ENCODE measurements around the gene SGSM2. TPM values are rescaled to one million over a fixed set of nuclear protein-coding genes. Genes with fewer than 3 reads are reported as not detected.
A peak's percentile ranks its signal among the peaks of the same experiment; 100 is the strongest.
"Not testable (repeated sequence)": the region's sequence is repeated elsewhere in the genome, so short reads cannot be mapped to it uniquely, and the experiment has no call there.

Gene SGSM2
- total RNA-seq, 2 experiments from 2014 or later = 46.4 to 57.0 TPM

DNA sequence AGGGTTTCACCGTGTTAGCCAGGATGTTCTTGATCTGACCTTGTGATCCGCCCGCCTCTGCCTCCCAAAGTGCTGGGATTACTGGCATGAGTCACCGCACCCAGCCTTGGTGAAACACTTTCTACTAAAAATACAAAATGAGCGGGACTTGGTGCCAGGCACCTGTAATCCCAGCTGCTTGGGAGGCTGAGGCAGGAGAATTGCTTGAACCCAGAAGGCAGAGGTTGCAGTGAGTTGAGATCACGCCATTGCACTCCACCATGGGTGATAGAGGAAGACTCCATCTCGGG, 20.4 kb upstream of the SGSM2 start:
- not testable (repeated sequence) for H3K9me3 Mint-ChIP-seq (ENCODE audit: low read depth); DNase-seq; H3K27me3 Mint-ChIP-seq; H3K4me1 Mint-ChIP-seq; H3K4me3 Mint-ChIP-seq; H3K27ac Mint-ChIP-seq; ATAC-seq
- CTCF ChIA-PET = interaction anchor here (0.6 to 0.9 kb wide), 3 partner anchors 10 to 1544 kb away, joined by 3 to 4 read pairs (median 4); no protein-coding TSS in a partner anchor
- H3K36me3 Mint-ChIP-seq = peaks cover 11% of the 10 kb centered on the region

DNA sequence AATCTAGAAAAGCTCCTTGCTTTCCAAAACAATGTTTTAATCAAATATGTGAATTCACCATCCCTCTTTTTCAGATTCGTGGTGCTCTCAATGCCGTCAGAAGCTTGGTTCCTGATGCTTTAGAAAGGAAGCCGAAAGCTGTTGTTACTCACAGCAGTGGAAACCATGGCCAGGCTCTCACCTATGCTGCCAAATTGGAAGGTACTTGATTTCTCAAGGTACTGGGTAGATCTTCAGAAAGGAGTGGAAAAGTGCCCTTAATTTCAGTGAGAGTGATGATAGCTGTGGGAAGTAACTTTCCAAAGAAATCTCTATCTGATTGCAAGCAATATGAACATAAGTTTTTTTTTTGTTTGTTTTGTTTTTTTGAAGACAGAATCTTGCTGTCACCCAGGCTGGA, 19.5 kb upstream of the SGSM2 start:
- Mint-ChIP-seq H3K9me3 (ENCODE audit: low read depth) (no peaks in the 10 kb centered on the region), H3K4me1 (peaks cover 1% of the 10 kb centered on the region), H3K27me3 (no peaks in the 10 kb centered on the region), H3K36me3 (peaks cover 16% of the 10 kb centered on the region), H3K4me3 (no peak overlapping the region), H3K27ac (no peak overlapping the region)
- no peak for ATAC-seq
- DNase-seq = no peak
- CTCF ChIA-PET = interaction anchor here (0.8 to 0.9 kb wide), 2 partner anchors 9 to 74 kb away, joined by 4 read pairs; no protein-coding TSS in a partner anchor

GRCh38 chr17:2319051-2319450, 18.2 kb upstream of the SGSM2 start:
- peaks cover 27% of the 10 kb centered on the region for H3K36me3 Mint-ChIP-seq
- H3K27ac Mint-ChIP-seq = peak overlapping the region; percentile 26
- peaks cover 1% of the 10 kb centered on the region for H3K4me1 Mint-ChIP-seq
- H3K9me3 Mint-ChIP-seq (ENCODE audit: low read depth) = no peaks in the 10 kb centered on the region
- ATAC-seq = no peak
- DNase-seq = no peak
- H3K27me3 Mint-ChIP-seq = no peaks in the 10 kb centered on the region
- CTCF ChIA-PET = interaction anchor here (0.7 kb wide), 1 partner anchor 150 kb away, joined by 3 read pairs; no protein-coding TSS in a partner anchor
- no peak overlapping the region for H3K4me3 Mint-ChIP-seq

- Mint-ChIP-seq H3K9me3 (ENCODE audit: low read depth) (no peaks in the 10 kb centered on the region), H3K4me1 (peaks cover 8% of the 10 kb centered on the region), H3K4me3 (no peak overlapping the region), H3K27me3 (no peaks in the 10 kb centered on the region), H3K27ac (no peak overlapping the region), H3K36me3 (peaks cover 43% of the 10 kb centered on the region)
- no peak for ATAC-seq
- CTCF ChIA-PET = interaction anchor here (0.9 kb wide), 1 partner anchor 20 kb away, joined by 3 read pairs; no protein-coding TSS in a partner anchor
- no peak for DNase-seq
Measured at GRCh38 chr17:2321399-2321798, 15.9 kb upstream of the SGSM2 start.

DNA sequence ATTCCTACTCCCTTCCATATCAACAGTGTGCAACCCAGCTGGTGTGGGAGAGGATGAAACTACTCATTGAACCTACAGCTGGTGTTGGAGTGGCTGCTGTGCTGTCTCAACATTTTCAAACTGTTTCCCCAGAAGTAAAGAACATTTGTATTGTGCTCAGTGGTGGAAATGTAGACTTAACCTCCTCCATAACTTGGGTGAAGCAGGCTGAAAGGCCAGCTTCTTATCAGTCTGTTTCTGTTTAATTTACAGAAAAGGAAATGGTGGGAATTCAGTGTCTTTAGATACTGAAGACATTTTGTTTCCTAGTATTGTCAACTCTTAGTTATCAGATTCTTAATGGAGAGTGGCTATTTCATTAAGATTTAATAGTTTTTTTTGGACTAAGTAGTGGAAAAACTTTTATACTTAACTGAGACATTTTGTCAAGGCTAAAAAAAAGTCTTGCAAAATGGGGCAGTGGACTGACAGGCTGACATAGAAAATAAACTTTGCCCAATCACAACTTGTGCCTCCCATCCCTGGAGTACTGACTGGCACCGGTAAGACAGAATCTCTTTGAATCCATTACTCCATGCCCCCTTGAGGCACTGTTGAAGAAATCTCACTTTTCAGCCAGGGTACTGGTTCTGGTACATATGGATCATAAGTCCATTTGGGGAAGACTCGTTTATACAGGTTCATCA, 13.5 kb upstream of the SGSM2 start:
- no peak for DNase-seq
- ATAC-seq = no peak
- CTCF ChIA-PET = interaction anchor here (1.4 kb wide), 1 partner anchor 15 kb away, joined by 4 read pairs; no protein-coding TSS in a partner anchor
- H3K4me1 Mint-ChIP-seq = peaks cover 8% of the 10 kb centered on the region
- H3K4me3 Mint-ChIP-seq = no peak overlapping the region
- no peaks in the 10 kb centered on the region for H3K27me3 Mint-ChIP-seq
- no peak overlapping the region for H3K27ac Mint-ChIP-seq
- peaks cover 47% of the 10 kb centered on the region for H3K36me3 Mint-ChIP-seq
- H3K9me3 Mint-ChIP-seq (ENCODE audit: low read depth) = no peaks in the 10 kb centered on the region

DNA sequence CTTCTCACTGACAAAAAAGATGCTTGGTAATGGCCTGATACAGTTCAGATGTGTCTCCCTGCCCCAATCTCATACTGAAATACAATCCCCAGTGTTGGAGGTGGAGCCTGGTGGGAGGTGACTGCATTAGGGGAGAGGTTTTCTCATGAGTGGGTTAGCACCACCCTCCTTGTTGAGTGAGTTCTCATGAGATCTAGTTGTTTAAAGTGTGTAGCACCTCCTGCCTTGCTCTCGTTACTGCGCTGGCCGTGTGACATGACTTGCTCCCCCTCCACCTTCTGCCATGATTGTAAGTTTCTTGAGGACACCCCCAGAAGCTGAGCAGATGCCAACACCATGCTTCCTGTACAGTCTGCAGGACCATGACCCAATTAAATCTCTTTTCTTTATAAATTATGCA, 6.0 kb upstream of the SGSM2 start:
- ATAC-seq = no peak

DNA sequence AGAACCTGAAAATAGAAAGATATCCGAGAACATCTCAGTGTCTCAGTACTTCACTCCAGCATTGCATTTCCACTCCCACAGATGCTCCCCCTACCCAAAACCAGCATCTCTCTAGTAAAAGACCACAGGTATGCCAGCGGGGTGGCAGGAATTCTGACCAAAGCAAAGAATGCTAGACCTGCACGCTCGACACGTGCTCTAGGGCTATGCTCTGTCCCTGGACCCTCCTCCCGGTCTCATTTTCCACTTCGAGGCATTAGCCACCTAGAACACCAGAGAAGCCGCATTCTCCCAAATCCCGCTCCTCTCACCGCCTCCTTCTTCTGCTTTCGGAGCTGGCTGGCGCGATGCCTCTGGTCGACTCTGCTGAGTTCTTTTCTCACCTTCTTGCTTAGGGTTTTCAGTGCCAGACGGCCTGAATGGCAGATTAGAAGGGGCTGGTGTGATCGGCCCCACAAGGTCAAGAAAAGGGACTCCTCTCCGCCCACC, 1.5 kb upstream of the SGSM2 start:
- Mint-ChIP-seq H3K36me3 (peaks cover 7% of the 10 kb centered on the region), H3K4me3 (peak overlapping the region; percentile 100), H3K4me1 (peaks cover 21% of the 10 kb centered on the region), H3K27ac (peak overlapping the region; percentile 93), H3K9me3 (ENCODE audit: low read depth) (no peaks in the 10 kb centered on the region), H3K27me3 (no peaks in the 10 kb centered on the region)
- CTCF ChIA-PET = interaction anchor here (0.8 to 7.3 kb wide), 20 partner anchors 10 to 284 kb away, joined by 3 to 64 read pairs (median 5); partner anchors contain the start of genes HIC1, SMG6 and SRR
- DNase-seq (no peak), ATAC-seq (no peak)

More for the DNA sequence above, 6.0 kb upstream of the SGSM2 start:
- no peaks in the 10 kb centered on the region for H3K9me3 Mint-ChIP-seq (ENCODE audit: low read depth)
- H3K27ac Mint-ChIP-seq = no peak overlapping the region
- H3K4me3 Mint-ChIP-seq = no peak overlapping the region
- peaks cover 27% of the 10 kb centered on the region for H3K36me3 Mint-ChIP-seq
- DNase-seq = no peak
- CTCF ChIA-PET = interaction anchor here (0.8 to 1.4 kb wide), 3 partner anchors 22 to 273 kb away, joined by 3 to 9 read pairs (median 3); no protein-coding TSS in a partner anchor
- peaks cover 16% of the 10 kb centered on the region for H3K4me1 Mint-ChIP-seq
- H3K27me3 Mint-ChIP-seq = no peaks in the 10 kb centered on the region

DNA sequence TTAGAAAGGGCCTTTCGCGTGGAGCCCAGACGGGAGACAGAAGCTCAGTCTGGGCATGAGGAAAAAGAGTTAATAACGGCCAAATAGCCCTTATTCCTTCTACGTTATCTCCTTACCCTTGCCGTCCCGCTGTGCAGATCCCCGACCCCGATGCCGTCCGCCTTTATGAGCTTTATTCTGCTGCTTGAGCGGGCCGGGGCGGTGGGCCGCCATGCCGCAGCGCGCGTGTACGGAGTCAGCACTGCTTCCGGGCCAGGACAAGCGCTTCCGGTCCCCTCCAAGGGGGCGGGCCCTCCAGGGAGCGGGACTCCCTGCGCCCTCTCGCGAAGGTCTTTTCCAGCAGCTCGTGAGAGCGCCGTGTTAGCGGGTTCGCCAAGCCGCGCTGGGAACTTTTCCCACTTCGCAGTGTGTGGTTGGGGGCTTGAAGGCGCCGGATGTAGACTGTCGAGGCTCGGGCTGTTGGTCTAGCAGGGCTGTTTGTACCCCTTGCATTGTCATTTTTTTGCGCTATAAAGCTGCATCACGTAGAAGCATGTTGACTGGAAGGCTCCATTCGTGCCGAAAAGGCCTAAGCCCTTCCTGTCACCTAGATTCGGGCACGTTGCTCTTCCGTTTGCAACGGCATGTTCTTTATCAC, 968 bp upstream of the SGSM2 start, which contains the start of gene TSR1:
TSR1 (minus strand) TSS at position 243 of the 637 bp plus-strand sequence; CDS start at position 213, 30 bp downstream.
- Mint-ChIP-seq H3K36me3 (peaks cover 7% of the 10 kb centered on the region), H3K4me3 (peak within 1 kb of the TSS; percentile 100), H3K27ac (peak within 1 kb of the TSS; percentile 93), H3K4me1 (peaks cover 21% of the 10 kb centered on the region), H3K27me3 (no peaks in the 10 kb centered on the region), H3K9me3 (ENCODE audit: low read depth) (no peaks in the 10 kb centered on the region)
- CTCF ChIA-PET = interaction anchor here (0.9 to 7.3 kb wide), 21 partner anchors 10 to 284 kb away, joined by 3 to 64 read pairs (median 5); partner anchors contain the start of genes HIC1, SMG6 and SRR
- ATAC-seq (peak; percentile 91), DNase-seq (peak; percentile 94)

DNA sequence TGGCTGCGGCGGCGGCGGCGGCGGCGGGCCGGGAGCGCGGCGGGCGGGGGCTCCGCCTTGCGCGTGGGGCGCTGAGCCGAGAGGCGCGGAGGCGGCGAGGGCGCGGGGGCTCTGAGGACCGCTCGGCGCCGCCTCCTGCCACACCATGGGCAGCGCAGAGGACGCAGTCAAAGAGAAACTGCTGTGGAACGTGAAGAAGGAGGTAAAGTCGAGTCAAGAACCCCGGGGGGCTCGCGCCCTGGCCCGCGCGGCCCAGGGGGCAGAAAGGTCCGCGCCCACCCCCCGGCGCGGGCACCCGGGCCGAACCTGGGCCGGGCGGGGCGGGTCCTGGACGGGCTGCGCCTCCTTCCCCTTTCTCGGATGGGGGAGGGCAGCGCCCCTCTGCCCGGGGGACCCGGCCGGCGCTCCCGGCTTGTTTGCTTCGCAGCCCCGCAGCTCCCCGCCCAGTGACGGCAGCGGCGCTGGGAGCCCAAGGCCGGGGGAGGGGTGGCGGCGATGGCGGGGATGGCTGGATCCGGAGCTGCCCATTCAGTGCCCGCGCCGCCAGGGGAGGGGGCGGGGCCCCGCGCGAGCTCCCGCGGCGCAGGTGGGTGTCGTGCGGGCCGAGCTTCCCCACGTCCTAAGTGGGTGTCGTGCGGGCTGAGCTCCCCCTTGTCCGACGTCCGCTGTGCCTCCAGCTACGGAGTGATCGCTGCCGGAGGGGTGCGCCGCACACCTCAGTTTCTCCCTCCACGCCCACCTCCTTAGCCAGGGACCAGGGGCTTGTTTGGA, 428 bp downstream of the SGSM2 start:
- Mint-ChIP-seq H3K27ac (peak overlapping the region; percentile 71), H3K4me3 (peak overlapping the region; percentile 100), H3K4me1 (peaks cover 24% of the 10 kb centered on the region), H3K36me3 (peaks cover 10% of the 10 kb centered on the region), H3K27me3 (no peaks in the 10 kb centered on the region), H3K9me3 (ENCODE audit: low read depth) (no peaks in the 10 kb centered on the region)
- CTCF ChIA-PET = interaction anchor here (1.1 to 7.3 kb wide), 7 partner anchors 8 to 283 kb away, joined by 3 to 64 read pairs (median 6); partner anchors contain the start of gene HIC1
- DNase-seq = peak; percentile 69
- ATAC-seq = peak; percentile 46

- Mint-ChIP-seq H3K27me3 (no peaks in the 10 kb centered on the region), H3K27ac (peak overlapping the region; percentile 71), H3K4me3 (peak overlapping the region; percentile 100), H3K9me3 (ENCODE audit: low read depth) (no peaks in the 10 kb centered on the region), H3K36me3 (peaks cover 10% of the 10 kb centered on the region), H3K4me1 (peaks cover 28% of the 10 kb centered on the region)
- DNase-seq (no peak), ATAC-seq (no peak)
- CTCF ChIA-PET = interaction anchor here (1.1 to 7.3 kb wide), 5 partner anchors 14 to 283 kb away, joined by 4 to 64 read pairs (median 6); partner anchors contain the start of gene HIC1
Measured at GRCh38 chr17:2338315-2338657, 985 bp downstream of the SGSM2 start.

GRCh38 chr17:2343421-2343820, 6.1 kb downstream of the SGSM2 start:
- H3K36me3 Mint-ChIP-seq = peaks cover 6% of the 10 kb centered on the region
- no peak overlapping the region for H3K27ac Mint-ChIP-seq
- peaks cover 15% of the 10 kb centered on the region for H3K4me1 Mint-ChIP-seq
- no peaks in the 10 kb centered on the region for H3K9me3 Mint-ChIP-seq (ENCODE audit: low read depth)
- CTCF ChIA-PET = no interaction called here
- peak; percentile 58 for DNase-seq
- peak; percentile 42 for ATAC-seq
- H3K27me3 Mint-ChIP-seq = no peaks in the 10 kb centered on the region
- H3K4me3 Mint-ChIP-seq = no peak overlapping the region

- no peaks in the 10 kb centered on the region for H3K27me3 Mint-ChIP-seq
- no peak overlapping the region for H3K4me3 Mint-ChIP-seq
- DNase-seq = no peak
- H3K27ac Mint-ChIP-seq = no peak overlapping the region
- no peak for ATAC-seq
- H3K4me1 Mint-ChIP-seq = peaks cover 14% of the 10 kb centered on the region
- H3K9me3 Mint-ChIP-seq (ENCODE audit: low read depth) = no peaks in the 10 kb centered on the region
- CTCF ChIA-PET = no interaction called here
- peaks cover 8% of the 10 kb centered on the region for H3K36me3 Mint-ChIP-seq
Measured at GRCh38 chr17:2344528-2344927, 7.2 kb downstream of the SGSM2 start.

DNA sequence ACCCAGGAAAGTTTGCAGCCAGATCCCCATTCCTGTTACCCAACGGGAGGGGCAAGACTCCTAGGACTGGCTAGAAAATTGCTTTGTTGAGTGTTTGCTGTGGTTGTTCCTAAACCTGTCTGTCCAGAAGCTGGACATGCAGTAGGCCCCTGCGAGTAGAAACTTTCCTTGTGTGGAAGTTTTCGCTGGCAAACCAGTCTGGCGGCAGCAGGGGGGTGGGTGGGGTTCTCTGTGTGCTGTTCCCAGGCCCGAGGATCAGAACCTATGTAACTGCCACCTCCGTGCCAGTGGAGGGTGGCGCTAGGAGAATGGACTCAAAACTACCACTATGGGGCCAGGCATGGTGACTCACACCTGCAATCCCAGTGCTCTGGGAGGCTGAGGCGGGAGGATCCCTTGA, 9.2 kb downstream of the SGSM2 start:
- H3K27me3 Mint-ChIP-seq = no peaks in the 10 kb centered on the region
- CTCF ChIA-PET = interaction anchor here (2.2 kb wide), 1 partner anchor 10 kb away, joined by 12 read pairs; the partner anchor contains the start of genes SGSM2 and TSR1
- no peak overlapping the region for H3K4me3 Mint-ChIP-seq
- DNase-seq (no peak), ATAC-seq (no peak)
- peaks cover 11% of the 10 kb centered on the region for H3K4me1 Mint-ChIP-seq
- H3K36me3 Mint-ChIP-seq = peaks cover 8% of the 10 kb centered on the region
- no peaks in the 10 kb centered on the region for H3K9me3 Mint-ChIP-seq (ENCODE audit: low read depth)
- H3K27ac Mint-ChIP-seq = no peak overlapping the region

Data from activated CD8-positive, alpha-beta memory T cell treated with anti-CD3 and anti-CD28 coated beads, Interleukin-2, amount 10 ng/mL, durations not matched to agents 7 days and 5 days (primary cell).